H1 (cell line): ENCODE measurements around the gene PLSCR1. TPM values are rescaled to one million over a fixed set of nuclear protein-coding genes. Genes with fewer than 3 reads are reported as not detected.

Source experiments
- CTCF ChIA-PET: fragments of 300-600 bp; sonication (Branson Sonifier 250); formaldehyde crosslinking; loops from one replicate; lab custom pipeline; 2021; ENCODE audit not compliant: partially characterized antibody; lab: Charles Lee
- POLR2A ChIA-PET: fragments of 300-600 bp; sonication (Branson Sonifier 250); formaldehyde crosslinking; loops from one replicate; lab custom pipeline; 2021; ENCODE audit warnings: inconsistent platforms; ENCODE audit not compliant: partially characterized antibody; lab: Charles Lee
- DNase-seq, 2 experiments: peaks; one replicate each; pipeline versions ENCODE4 v3.0.0 to v3.0.0-alpha.2; 2010 to 2022; ENCODE audit warnings: low spot score in 2 of 2, low read depth in 1 of 2, mixed read lengths in 1 of 2
- FAIRE-seq: peaks from 2 replicates; lab custom pipeline; 2011; peaks lifted over from hg19 to GRCh38; lab: Jason Lieb, UNC
- H2AFZ ChIP-seq: 2 replicates; pipeline ENCODE4 v1.8.1; 2012; ENCODE audit warnings: low read length, inconsistent platforms
- H2AK5ac ChIP-seq: 2 replicates; pipeline ENCODE4 v1.6.1; 2013; ENCODE audit warnings: low read depth, low read length
- H2BK120ac ChIP-seq: replicated peaks from 2 replicates; pipeline ENCODE3; 2013; ENCODE audit warnings: low read depth, low read length, inconsistent platforms
- H2BK12ac ChIP-seq: 2 replicates; pipeline ENCODE4 v1.6.1; 2013; ENCODE audit warnings: low read depth, low read length
- H2BK15ac ChIP-seq: 2 replicates; pipeline ENCODE4 v1.6.1; 2013; ENCODE audit warnings: low read length
- H2BK20ac ChIP-seq: 2 replicates; pipeline ENCODE4 v1.6.1; 2013; ENCODE audit warnings: low read length
- H2BK5ac ChIP-seq: 2 replicates; pipeline ENCODE4 v1.6.1; 2013; ENCODE audit warnings: low read depth, low read length
- H3K14ac ChIP-seq: 2 replicates; pipeline ENCODE4 v1.6.1; 2013; ENCODE audit warnings: inconsistent platforms; ENCODE audit not compliant: insufficient read length
- H3K18ac ChIP-seq: 2 replicates; pipeline ENCODE4 v1.6.1; 2013; ENCODE audit warnings: low read length; ENCODE audit errors: extremely low read depth
- H3K23ac ChIP-seq: 2 replicates; pipeline ENCODE4 v1.6.1; 2013; ENCODE audit warnings: inconsistent platforms; ENCODE audit not compliant: insufficient read length
- H3K23me2 ChIP-seq: 2 replicates; pipeline ENCODE4 v1.6.1; 2013; ENCODE audit warnings: low read depth, low read length
- H3K27ac ChIP-seq: 2 replicates; pipeline ENCODE4 v1.6.1; 2011; ENCODE audit warnings: low read depth, low read length, inconsistent platforms
- H3K27me3 ChIP-seq, 4 experiments: replicated peaks in 1 of 4; 1 replicate in 1 of 4; 2 replicates in 3 of 4; pipeline versions ENCODE4 v1.6.1 to v1.8.1; 2011 to 2013; ENCODE audit warnings: low read length in 3 of 4, mild to moderate bottlenecking in 3 of 4, inconsistent platforms in 2 of 4, mixed read lengths in 2 of 4, moderate library complexity in 1 of 4; ENCODE audit not compliant: control insufficient read depth in 3 of 4, insufficient read depth in 3 of 4; ENCODE audit errors: extremely low read depth in 1 of 4
- H3K36me3 ChIP-seq, 4 experiments: 2 replicates each; pipeline versions ENCODE4 v1.6.1 to v1.8.1; 2011 to 2013; ENCODE audit warnings: mild to moderate bottlenecking in 4 of 4, low read length in 3 of 4, moderate library complexity in 2 of 4, control low read depth in 1 of 4, inconsistent platforms in 1 of 4; ENCODE audit not compliant: insufficient read depth in 4 of 4, control insufficient read depth in 2 of 4
- H3K4ac ChIP-seq: replicated peaks from 2 replicates; pipeline ENCODE3; 2013; ENCODE audit warnings: low read length, low read depth, mixed read lengths, inconsistent platforms; ENCODE audit not compliant: insufficient read length
- H3K4me1 ChIP-seq, 4 experiments: replicated peaks in 1 of 4; 1 replicate in 1 of 4; 2 replicates in 3 of 4; pipeline versions ENCODE4 v1.6.1 to v1.8.1; 2011 to 2013; ENCODE audit warnings: low read length in 3 of 4, inconsistent platforms in 2 of 4, mixed read lengths in 1 of 4; ENCODE audit not compliant: insufficient read depth in 4 of 4, control insufficient read depth in 3 of 4
- H3K4me2 ChIP-seq, 2 experiments: 2 replicates each; pipeline versions ENCODE4 v1.6.1 to v1.8.1; 2011 to 2013; ENCODE audit warnings: low read depth in 2 of 2, low read length in 2 of 2, control low read depth in 1 of 2, inconsistent platforms in 1 of 2, mild to moderate bottlenecking in 1 of 2; ENCODE audit not compliant: insufficient read depth in 1 of 2
- H3K4me3 ChIP-seq, 4 experiments: fragments of 200-600, 300-600 bp in 1 of 4; sonication (generic), shearing (Covaris generic), sonication (Bioruptor Twin) in 1 of 4; 2 replicates each; pipeline versions ENCODE4 v1.5.1 to v1.8.1; 2011 to 2016; ENCODE audit warnings: low read length in 4 of 4, low read depth in 3 of 4, control low read depth in 2 of 4, inconsistent platforms in 2 of 4, mild to moderate bottlenecking in 2 of 4, mixed read lengths in 1 of 4, moderate library complexity in 1 of 4; ENCODE audit not compliant: insufficient read depth in 2 of 4; ENCODE audit errors: extremely low read depth in 1 of 4
- H3K56ac ChIP-seq: replicated peaks from 2 replicates; pipeline ENCODE3; 2013; ENCODE audit warnings: low read depth, mild to moderate bottlenecking, mixed read lengths, low read length, inconsistent platforms; ENCODE audit not compliant: insufficient read length
- H3K79me1 ChIP-seq: 2 replicates; pipeline ENCODE4 v1.6.1; 2013; ENCODE audit warnings: low read depth, low read length, control low read depth
- H3K79me2 ChIP-seq, 2 experiments: 2 replicates each; pipeline versions ENCODE4 v1.6.1 to v1.8.1; 2012 to 2013; ENCODE audit warnings: low read length in 2 of 2, mild to moderate bottlenecking in 2 of 2, inconsistent platforms in 1 of 2; ENCODE audit not compliant: insufficient read depth in 2 of 2, control insufficient read depth in 1 of 2
- H3K9ac ChIP-seq, 4 experiments: replicated peaks in 1 of 4; 1 replicate in 1 of 4; 2 replicates in 3 of 4; pipeline versions ENCODE4 v1.6.1 to v1.8.1; 2011 to 2013; ENCODE audit warnings: low read depth in 3 of 4, low read length in 3 of 4, control low read depth in 2 of 4, mild to moderate bottlenecking in 2 of 4, moderate library complexity in 2 of 4, inconsistent platforms in 1 of 4; ENCODE audit errors: extremely low read depth in 1 of 4
- H3K9me3 ChIP-seq, 2 experiments: 2 replicates each; pipeline versions ENCODE4 v1.6.1 to v1.8.1; 2012 to 2013; ENCODE audit warnings: mild to moderate bottlenecking in 2 of 2, moderate library complexity in 2 of 2, control low read depth in 1 of 2, inconsistent platforms in 1 of 2, low read depth in 1 of 2, low read length in 1 of 2, mixed read lengths in 1 of 2; ENCODE audit not compliant: insufficient read depth in 2 of 2
- H4K20me1 ChIP-seq, 2 experiments: replicated peaks in 1 of 2; 2 replicates each; pipeline versions ENCODE3 to v1.8.1; 2011 to 2013; ENCODE audit warnings: inconsistent platforms in 2 of 2, low read length in 2 of 2, mild to moderate bottlenecking in 1 of 2; ENCODE audit not compliant: insufficient read depth in 2 of 2, control insufficient read depth in 1 of 2
- H4K5ac ChIP-seq: 2 replicates; pipeline ENCODE4 v1.6.1; 2013; ENCODE audit warnings: low read length, low read depth, mixed read lengths, inconsistent platforms; ENCODE audit not compliant: insufficient read length
- H4K8ac ChIP-seq: 2 replicates; pipeline ENCODE4 v1.8.0; 2013; ENCODE audit warnings: mild to moderate bottlenecking, moderate library complexity, low read length, inconsistent platforms; ENCODE audit not compliant: insufficient read depth; ENCODE audit errors: extremely low read depth
- H4K91ac ChIP-seq: replicated peaks from 2 replicates; pipeline ENCODE3; 2013; ENCODE audit warnings: low read length, mixed read lengths, inconsistent platforms; ENCODE audit not compliant: insufficient read length
- ATF3 ChIP-seq: IDR thresholded peaks from 2 replicates; pipeline ENCODE4 v1.6.1; 2011; ENCODE audit warnings: low read depth, mild to moderate bottlenecking, low read length; ENCODE audit not compliant: insufficient read depth
- YY1 ChIP-seq: IDR thresholded peaks from 2 replicates; pipeline ENCODE4 v1.6.1; 2011; ENCODE audit warnings: low read depth, mild to moderate bottlenecking, low read length
- polyA plus RNA-seq, 7 experiments: library from polyadenylated mRNA; depleted of rRNA in 3 of 7; stranded (reverse) in 5 of 7; unstranded in 2 of 7; fragments of >200 nt in 5 of 7; fragments of 200-250 nt in 2 of 7; gene quantifications; 1 replicate in 5 of 7; 2 replicates in 1 of 7; 4 replicates in 1 of 7; pipeline versions ENCODE4 v1.2.1 to v1.2.3, GENCODE V29; 2011 to 2013; ENCODE audit warnings: missing spikeins in 2 of 7, mixed read lengths in 2 of 7
- total RNA-seq: library from RNA; stranded (reverse); fragmentation: NEBNext Ultra II Directional; extraction: Animal tissue kit (Norgen Biotek cat#: 25700); gene quantifications from 2 replicates; pipeline ENCODE4 v1.2.1, GENCODE V29; 2021

PLSCR1 gene
- total and polyA plus RNA-seq, 2 of the 8 experiments (the other 6 are each of a cell fraction or from before 2014, with no cell fraction given), result 32.2 to 48.5 TPM

- no peak overlapping the region for H4K91ac ChIP-seq
- H4K8ac ChIP-seq, result no peak overlapping the region
- TF ChIP-seq ATF3 (no peak), YY1 (no peak)
- no peak overlapping the region for H3K23ac ChIP-seq
- H3K23me2 ChIP-seq, result no peaks in the 10 kb centered on the region; the same call in 1 of the 2 replicates
- H4K5ac ChIP-seq, result no peak overlapping the region
- no peak overlapping the region for H2BK20ac ChIP-seq
- POLR2A ChIA-PET, result no interaction called here
- H3K9ac ChIP-seq, result no peak overlapping the region
- H3K79me2 ChIP-seq, result no peaks in the 10 kb centered on the region
- peaks cover 0 to 1% (median 0%) of the 10 kb centered on the region in 4 experiments; a peak in 1 of 7 replicates for H3K27me3 ChIP-seq
- no peak for FAIRE-seq
- no peak overlapping the region for H3K56ac ChIP-seq
- no peak overlapping the region for H2AFZ ChIP-seq
- H3K4ac ChIP-seq, result no peak overlapping the region
- H3K4me2 ChIP-seq, result no peak overlapping the region
- H3K18ac ChIP-seq, result no peak overlapping the region
- no peak overlapping the region for H2BK5ac ChIP-seq
- no peaks in the 10 kb centered on the region for H3K79me1 ChIP-seq
- H2AK5ac ChIP-seq, result no peak overlapping the region
- DNase-seq, result no peak
- no peak overlapping the region for H2BK120ac ChIP-seq
- no peaks in the 10 kb centered on the region for H4K20me1 ChIP-seq
- peaks cover 0 to 7% (median 2%) of the 10 kb centered on the region in 4 experiments; a peak in 4 of 7 replicates for H3K4me1 ChIP-seq
- peaks cover 0 to 8% of the 10 kb centered on the region in 2 experiments; a peak in 1 of 4 replicates for H3K9me3 ChIP-seq
- CTCF ChIA-PET, result interaction anchor here (0.8 kb wide), 1 partner anchor 41 kb away, joined by 3 read pairs; no protein-coding TSS in a partner anchor
- no peak overlapping the region for H3K27ac ChIP-seq
- H3K4me3 ChIP-seq, result no peak overlapping the region
- no peak overlapping the region for H3K14ac ChIP-seq
- H2BK15ac ChIP-seq, result no peak overlapping the region
- no peak overlapping the region for H2BK12ac ChIP-seq
- no peaks in the 10 kb centered on the region for H3K36me3 ChIP-seq
Measured at GRCh38 chr3:146501752-146502151, 42.7 kb downstream of the PLSCR1 start.
